GM19043 (cell line): ENCODE measurements around the gene GNAI2.
"Not testable (repeated sequence)": the region's sequence is repeated elsewhere in the genome, so short reads cannot be mapped to it uniquely, and the experiment has no call there.

Experiments
- ATAC-seq: cut with Tn5 transposase; IDR thresholded peaks from one replicate; pipeline ENCODE4 v1.9.1; 2021; ENCODE audit warnings: low read depth; ENCODE audit not compliant: unreplicated experiment

GNAI2 gene

DNA sequence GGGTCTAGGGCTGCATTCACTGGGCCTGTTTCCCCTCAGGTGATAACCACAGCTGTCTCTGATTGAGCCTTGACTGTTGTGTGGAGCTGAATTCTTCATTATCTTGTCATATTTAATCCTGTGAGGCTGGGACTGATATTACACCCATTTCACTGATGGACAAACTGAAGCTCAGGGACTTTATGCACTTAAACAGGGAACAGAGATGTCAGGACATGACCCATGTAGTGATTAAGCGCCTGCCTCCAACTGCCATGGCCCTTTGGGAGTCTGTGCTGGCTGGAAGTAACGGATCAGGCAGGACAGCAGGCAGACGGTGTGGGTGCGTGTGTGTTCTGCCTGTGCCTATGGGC lies 7.5 kb downstream of the GNAI2 start:
- ATAC-seq: no peak

DNA sequence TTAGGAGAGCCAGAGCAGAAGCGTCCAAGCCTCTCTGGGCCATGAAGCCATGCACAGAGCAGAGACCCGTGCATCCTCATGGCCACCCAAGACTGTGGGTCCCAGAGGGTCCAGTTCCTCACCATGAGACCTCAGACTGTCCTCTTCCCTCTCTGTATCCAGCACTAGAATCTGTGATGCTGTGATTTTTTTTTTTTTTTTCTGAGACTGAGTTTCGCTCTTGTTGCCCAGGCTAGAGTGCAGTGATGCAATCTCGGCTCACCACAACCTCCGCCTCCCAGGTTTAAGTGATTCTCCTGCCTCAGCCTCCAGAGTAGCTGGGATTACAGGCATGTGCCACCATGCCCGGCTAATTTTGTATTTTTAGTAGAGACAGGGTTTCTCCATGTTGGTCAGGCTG lies 8.8 kb downstream of the GNAI2 start:
- not testable (repeated sequence) for ATAC-seq

DNA sequence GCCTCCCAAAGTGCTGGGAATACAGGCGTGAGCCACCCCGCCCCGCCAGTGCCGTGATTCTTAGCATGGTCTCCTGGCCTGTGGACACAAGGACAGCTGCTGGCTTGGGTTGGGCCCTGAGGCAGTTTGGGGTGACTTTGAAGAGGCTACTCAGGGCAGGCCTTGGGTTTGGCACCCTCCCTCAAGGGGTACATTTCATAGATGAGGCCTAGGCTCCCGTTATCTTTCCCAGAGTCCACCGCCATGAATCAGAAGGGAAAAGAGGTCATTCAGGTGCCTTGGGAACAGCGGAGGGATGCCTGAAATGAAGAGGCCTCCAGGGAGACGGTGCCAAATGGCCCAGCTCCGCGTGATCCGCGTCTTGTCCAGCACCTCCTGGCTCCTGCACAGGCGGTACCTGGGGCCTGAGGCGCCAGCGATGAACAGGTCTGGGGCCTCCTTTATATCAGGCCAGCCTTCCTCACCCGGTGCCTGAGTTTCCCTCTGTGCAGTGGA lies 9.3 kb downstream of the GNAI2 start:
- ATAC-seq: no peak

DNA sequence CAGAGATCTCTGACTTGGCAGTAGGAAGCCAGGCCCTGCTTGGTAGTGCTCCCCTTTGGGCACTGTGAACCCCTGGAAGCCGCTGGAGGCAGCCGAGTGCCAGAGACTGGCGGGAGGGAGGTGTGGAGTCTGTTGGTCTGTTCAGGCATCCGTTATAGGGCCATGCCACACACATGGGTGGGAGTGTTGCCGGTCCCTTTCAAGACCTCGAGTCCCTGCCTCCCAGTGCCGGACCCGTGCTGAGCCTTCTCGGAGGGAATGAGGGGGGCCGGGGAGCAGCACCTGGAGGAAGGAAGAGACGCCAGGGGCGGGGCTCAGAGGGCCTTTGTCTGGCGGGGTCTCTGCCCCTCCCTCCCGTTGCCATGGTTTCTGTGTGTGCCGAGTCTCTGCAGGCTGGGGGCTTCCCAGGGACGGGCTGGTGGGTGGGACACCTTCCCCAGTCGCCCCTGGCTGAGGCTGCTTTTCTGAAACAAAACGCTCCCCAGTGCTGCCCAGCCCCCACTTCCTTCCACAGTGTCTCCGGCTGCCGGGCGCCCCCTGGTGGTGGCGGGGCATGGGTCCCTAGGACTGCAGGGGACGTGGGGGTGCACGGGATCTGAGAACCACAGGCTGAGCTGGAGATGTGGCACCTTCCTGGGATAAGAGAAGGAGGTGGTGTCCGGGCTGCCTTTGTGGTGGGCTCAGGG lies 10.0 kb downstream of the GNAI2 start:
- ATAC-seq: peak; percentile 68

DNA sequence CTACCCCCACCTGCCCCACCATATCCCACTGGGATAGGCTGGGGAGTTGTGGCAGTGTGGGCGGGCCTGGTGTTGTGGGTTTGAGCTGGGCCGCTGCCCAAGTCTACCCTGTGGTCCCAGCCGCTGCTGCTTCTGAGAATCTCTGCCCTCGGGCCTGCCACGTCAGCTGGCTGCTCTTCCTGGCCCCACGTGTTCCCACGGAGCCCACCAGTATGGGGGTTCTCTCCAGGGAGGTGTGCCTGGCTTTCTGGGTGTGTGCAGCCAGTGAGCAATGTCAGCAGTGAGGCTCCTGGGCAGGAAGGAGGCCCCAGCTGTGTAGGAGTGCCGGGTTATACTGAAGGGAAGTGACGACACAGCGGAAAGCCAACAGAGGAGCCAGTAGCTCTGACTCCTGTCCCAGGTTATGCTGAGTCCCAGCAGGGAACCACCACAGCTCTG lies 10.5 kb downstream of the GNAI2 start:
- ATAC-seq: peak; percentile 52

DNA sequence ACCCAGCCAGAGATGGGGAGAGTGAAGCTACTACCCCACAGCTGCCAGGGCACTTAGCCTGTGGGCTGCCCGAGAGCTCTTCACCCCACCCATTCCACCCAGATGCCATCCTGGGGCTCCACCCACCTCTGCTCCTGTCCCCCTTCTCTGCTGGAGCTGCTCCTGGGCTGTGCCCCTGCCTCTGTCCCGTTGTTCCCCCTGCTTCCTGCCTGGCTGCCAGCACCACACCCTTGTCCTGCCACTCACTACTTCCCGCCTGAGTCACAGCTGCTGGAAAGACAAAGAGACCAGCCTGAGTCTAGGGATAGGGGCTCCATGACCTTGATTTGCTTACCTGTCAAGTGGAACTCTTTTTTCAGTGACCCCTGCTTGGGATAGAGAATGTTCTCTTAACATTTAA lies 12.4 kb downstream of the GNAI2 start:
- no peak for ATAC-seq

DNA sequence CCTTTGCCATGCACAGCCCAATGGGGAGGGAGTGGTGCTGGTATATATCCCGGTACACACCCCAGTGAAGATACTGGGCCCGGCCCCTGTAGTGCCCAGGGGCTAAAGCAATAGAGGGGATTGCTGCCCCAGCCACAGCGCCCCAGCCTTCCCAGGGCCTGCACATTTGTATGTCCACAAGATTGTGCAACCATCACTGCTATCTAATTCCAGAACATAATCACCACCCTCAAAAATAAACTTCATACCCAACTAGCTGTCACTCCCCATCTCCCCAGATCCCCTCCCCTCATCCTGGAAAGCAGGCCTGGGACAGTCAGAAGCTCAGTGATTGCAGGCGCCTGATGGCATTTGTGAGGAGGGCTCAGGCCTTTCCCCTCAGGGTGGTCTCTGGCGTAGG lies 13.5 kb downstream of the GNAI2 start:
- ATAC-seq: no peak

DNA sequence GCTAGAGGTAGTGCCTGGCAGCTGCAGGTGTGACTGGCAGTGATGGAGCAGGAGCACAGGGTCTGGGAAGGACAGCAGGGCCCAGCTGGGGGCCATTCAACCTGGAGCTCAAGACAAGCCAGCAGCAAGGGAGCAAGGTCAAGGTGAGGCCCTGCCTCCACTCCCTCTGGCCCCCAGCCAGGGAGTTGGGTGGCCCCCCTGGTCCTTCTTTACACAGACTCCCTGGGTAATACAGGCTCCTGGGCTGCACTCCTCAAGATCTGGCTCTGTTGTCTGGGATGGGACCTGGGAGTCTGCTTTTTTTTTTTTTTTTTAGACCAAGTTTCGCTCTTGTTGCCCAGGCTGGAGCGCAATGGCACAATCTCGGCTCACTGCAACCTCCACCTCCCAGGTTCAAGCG lies 14.5 kb downstream of the GNAI2 start:
- no peak for ATAC-seq

DNA sequence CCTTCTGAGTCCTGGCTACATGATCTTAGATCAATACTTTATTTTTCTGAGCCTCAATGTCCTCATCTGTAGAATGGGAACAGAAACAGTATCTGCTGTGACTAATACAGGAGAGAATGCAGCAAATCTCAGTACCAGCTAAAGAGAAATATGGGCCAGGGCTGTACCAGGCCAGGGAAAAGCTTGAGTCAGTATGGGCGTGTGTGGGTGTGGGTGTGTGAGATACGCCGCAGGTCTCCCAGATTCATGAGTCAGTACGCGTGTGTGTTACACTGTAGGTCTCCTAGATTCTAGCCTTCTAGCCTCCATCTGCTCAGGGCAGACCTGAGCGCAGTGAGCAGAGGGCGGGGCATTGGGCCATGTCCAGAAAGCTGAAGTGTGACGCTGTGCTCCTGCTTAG lies 15.2 kb downstream of the GNAI2 start:
- ATAC-seq: no peak

DNA sequence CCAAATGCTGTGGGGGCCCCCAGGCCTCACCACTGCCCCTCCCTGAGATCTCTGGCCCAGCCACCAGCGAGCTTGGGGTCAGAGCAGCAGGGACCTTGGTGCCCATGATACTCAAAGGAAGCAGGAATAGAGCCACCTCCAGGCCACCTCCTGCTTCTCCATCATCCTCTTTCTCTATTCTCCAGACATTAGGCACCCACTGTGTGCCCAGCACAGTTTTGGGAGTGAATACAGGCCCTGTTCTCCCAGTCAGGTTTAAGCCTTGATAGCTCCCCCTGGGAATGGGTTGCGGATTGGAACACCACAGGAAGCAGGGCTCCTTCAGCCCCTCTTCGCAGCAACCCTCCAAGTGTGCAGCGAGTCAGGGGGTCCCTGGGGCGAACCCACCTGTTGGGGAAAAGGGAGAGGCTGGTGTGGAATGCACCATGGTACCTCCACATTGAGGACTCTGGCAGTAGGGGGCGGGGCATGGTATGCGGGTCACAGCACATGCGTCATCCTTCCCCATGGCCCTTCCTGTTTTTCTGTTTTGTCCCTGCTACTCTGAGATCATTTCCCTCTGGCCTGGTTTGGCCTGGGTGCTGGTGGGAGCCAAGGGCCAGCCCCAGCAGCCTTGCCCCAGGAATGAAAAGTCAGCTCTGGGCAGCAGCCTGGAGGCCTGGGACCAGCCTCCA lies 18.7 kb downstream of the GNAI2 start:
- ATAC-seq: no peak

DNA sequence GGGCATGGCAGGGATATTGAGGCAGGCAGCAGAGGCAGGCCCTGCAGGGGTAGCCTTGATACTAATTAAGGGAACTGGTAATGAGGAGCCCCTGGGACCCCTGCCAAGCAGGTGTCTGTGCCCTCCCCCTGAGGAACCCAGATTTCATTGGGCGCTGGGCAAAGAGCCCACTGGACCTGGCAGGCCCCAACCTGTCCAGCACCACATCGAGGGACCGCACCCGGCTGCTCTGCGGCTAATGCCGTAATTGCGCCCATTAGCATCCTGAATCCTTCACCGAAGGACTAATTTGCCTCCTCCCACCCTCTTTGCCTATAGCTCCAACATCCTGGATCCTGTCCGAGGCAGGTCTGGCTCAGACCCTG lies 19.2 kb downstream of the GNAI2 start:
- ATAC-seq: no peak

DNA sequence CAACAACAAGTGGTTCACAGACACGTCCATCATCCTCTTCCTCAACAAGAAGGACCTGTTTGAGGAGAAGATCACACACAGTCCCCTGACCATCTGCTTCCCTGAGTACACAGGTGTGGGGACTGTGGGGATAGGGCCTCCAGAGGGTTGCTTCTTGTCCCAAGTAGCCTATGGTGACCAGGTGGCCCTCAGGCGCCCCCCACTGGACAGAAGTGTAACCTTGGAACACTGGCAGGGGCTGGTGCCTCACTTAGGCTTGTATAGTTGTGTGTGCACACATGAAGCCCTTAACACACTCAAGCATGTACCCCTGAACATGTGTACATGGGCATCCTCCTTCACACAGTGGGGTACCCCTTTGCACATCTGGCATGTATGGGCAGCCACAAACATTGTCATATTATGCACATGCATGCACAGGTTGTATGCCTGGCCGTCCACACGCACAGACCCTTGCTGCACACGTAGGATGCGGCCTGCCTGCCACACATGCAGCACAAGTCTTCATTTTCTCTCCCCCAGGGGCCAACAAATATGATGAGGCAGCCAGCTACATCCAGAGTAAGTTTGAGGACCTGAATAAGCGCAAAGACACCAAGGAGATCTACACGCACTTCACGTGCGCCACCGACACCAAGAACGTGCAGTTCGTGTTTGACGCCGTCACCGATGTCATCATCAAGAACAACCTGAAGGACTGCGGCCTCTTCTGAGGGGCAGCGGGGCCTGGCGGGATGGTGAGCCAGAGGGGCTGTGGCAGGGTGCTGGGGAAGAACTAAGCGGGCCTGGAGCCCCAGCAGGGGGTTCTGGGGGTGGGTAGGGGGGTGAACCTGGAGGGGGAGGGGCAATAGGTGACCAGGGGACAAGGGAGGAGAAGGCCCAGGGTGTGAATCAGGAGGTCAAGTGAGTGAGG lies 21.2 kb downstream of the GNAI2 start:
- ATAC-seq: no peak

DNA sequence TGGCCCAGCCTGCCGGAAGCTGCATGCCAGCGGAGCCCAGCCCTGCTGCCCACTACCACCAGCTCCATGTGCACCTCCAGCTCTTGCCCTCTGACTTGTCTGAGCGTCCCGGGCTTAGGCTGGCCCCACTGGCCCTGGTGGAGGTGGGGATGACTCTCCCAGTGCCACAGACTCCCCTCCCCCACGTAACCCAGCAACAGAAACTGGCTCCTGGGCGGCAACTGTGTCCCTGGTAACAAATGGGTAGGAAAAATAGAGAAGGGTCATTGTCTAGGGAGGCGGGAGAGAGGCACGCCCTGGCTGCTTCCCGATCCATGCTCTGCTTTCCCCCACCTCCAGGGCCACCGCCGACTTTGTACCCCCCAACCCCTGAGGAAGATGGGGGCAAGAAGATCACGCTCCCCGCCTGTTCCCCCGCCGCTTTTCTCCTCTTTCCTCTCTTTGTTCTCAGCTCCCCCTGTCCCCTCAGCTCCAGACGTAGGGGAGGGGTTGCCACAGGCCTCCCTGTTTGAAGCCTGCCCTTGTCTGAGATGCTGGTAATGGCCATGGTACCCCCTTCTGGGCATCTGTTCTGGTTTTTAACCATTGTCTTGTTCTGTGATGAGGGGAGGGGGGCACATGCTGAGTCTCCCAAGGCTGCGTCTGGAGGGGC lies 22.2 kb downstream of the GNAI2 start:
- no peak for ATAC-seq

DNA sequence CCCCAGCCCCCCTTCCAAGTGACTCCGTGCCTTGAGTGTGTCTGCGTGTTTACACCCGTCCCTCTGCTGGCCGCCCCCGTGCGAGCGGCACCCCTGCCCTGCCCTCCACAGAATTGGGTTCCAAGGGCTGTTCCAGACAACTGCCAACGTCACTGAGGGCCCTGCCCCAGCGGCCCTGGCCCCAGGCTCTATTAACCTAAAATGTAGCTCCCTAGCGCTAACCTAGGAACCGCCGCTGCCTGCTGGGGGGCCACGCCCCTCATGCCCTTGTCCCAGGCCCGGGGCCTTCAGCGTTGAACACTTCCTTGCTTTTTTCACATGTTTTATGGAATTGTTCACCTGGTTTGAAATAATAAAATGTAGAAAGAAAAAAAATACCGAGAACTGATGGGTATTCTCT lies 23.0 kb downstream of the GNAI2 start:
- ATAC-seq: no peak

DNA sequence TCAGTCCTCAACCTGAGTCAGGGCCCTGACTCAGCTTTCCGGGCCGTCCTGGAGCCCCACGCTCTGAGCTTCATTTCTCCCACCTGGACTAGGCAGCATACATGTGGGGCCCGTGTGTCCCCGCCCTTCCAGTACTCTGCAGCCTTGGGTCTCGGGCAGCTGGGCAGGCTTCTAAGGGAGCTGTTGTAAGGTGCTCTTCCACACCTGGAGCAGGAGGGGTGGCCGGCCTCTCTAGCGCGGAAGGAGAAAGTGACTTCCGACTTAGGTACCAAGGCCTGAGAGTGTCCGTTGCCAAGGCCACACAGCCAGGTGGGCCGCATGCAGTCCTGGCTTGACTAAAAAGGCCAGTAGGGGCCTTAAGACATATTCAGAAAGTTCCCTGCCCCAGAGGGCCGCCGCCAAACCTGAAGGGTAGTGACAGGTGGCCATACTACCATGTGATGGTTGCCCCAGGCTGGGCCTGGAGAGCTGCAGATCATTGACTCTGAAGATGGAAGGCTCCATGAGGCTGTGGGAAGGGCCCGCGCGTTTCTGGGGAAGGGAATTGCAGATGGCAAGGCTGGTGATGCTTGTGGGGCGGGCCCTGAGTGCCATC lies 23.5 kb downstream of the GNAI2 start:
- peak; percentile 15 for ATAC-seq

DNA sequence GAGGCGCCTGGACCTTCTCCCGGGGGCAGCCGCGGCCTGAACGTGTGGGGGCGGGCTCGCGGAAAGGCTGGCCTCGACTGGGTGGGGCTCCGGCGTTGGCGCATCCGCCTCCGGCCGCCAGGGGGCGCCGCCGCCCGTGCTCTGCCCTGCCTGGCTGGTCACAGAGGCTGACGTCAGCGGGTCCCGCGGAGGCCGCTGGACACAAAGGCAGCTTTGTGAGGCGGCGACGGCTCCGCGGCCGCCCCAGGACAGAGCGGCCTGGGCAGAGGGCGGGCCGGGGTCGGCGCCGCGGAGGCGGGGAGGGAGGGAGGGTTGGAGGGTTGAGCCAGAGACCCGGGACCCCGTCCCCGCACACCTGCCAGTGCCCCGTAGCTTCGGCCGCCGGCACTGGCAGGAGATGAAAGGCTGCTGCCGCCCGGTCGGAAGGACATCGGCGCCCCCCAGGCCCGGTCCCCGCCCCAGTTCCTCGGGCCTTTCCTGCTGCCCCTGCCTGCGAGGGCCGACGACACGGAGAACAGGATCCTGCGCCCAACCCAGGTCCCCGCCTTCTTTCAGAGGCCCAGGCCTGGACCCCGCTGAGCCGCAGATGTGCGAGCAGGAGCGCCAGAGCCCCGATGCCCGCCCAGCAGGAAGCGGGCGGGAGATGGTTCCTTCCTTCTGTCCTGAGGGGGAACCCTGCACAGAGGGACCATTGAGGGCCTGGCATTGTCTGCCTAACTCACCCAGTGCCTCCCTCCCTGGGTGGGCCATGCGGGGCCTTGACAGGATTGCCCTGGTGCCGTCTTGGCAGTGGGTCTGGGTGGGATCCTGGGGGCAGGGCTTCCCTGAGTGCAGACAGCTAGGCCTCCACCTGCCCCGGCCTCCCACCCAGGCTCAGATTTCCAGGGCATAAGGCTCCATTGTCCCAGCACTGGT lies 24.3 kb downstream of the GNAI2 start:
- peak; percentile 86 for ATAC-seq

DNA sequence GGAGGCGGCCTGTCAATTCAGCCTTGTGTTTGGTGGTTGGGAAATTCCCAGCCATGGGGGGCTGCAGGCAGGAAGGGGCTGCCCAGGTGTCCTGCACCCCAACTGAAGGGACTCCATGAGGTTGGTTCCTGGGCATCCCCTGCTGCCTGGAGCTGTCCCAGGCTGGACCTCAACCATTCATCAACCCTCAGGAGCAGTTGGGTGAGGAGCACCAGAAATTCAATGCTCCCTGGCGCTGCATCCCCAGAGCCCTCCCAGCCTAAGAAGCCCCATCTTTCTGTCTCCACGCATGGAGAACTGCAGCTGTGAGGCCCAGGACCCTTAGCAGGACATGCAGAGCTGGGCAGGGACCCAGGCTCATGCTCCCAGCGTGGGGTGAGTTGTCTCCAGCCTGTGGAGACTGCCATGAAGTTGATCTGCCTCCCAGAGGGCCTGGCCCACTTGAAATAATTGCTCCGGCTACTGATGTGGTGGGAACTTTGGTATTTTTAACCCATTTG lies 25.0 kb downstream of the GNAI2 start:
- ATAC-seq: no peak

DNA sequence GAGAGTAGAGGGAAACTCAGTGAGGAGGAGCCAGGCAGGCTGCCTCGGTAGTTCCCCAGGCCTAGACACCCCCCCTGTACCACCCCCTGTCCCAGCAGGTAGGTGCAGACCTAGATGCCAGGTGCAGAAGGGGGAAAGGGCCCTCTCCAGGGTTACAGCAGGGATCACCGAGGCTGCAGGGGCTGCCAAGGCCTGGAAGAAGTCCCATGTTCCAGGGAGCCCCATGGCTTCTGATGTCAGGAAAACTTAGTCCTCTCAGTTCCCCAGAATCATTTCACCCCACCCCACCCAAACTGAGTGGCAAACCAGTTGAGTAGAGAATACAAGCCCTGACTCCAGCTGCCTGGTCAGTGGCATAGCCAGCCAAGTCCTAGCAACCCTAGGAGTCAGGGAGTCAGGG lies 25.5 kb downstream of the GNAI2 start:
- ATAC-seq: no peak

DNA sequence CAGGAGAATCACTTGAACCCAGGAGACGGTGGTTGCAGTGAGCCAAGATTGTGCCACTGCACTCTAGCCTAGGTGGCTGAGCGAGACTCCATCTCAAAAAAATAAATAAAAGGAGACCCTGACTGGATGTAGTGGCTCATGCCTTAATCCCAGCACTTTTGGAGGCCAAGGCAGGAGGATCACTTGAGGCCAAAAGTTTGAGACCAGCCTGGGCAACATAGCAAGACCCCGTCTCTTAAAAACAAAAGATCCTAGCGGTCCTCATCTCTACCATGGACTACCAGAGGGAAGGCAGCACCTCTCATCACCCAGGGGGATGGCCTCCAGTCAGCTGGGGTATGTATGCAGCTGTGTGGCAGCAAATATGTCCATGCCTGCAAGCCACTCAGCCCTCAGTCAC lies 26.2 kb downstream of the GNAI2 start:
- not testable (repeated sequence) for ATAC-seq
